Islet precursor cell (in vitro differentiated cells): ENCODE results near the gene MAN2A1.
"Not testable (repeated sequence)": the region's sequence is repeated elsewhere in the genome, so short reads cannot be mapped to it uniquely, and the experiment has no call there.

ENCODE experiments used
- DNase-seq: peaks from one replicate; pipeline ENCODE4 v3.0.0-alpha.2; 2018

The MAN2A1 gene

DNA sequence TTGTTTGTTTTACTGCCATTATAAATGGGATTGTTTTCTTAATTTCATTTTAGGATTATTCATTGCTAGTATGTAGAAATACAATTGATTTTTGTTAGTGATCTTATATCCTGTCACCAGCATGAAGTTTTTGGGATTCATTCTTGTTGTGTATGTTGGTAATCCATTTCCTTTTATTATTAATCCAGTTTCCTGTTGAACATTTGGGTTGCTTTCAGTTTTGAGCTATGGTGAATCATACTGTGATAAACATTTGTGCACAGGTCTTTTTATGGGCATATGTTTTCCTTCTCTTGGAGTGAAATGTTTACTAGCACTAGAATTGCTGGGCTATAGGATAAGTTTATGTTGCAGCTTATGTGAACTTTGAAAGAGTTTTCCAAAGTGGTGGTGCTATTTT, 69.6 kb downstream of the MAN2A1 start:
- DNase-seq = no peak

DNA sequence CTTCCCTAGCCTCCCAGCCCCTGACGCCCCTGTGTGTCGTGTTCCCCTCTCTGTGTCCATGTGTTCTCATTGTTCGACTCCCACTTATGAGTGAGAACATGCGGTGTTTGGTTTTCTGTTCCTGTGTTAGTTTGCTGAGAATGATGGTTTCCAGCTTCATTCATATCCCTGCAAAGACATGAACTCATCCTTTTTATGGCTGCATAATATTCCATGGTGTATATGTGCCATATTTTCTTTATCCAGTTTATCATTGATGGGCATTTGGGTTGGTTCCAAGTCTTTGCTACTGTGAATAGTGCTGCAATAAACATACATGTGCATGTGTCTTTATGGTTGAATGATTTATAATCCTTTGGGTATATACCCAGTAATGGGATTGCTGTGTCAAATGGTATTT, 70.4 kb downstream of the MAN2A1 start:
- not testable (repeated sequence) for DNase-seq

DNA sequence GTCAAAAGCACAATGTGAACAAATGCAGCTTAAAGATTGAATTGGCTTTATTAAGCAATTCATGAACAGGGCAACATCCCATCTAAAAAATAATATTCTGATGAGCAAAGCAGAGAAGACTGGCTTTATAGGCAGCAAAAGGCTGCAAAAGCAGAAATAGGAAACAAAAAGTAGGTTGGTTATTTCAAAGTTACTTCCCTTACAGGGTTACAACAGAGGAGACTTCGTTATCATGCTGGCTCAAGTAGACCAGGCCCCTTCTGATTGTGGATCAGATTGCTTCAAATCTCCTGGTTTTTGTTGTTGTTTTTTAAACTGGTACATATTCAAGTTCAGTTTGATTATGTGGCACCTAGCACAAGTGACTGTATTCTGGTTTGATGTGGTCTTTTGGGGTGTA, 73.1 kb downstream of the MAN2A1 start:
- DNase-seq = no peak

- no peak for DNase-seq
Measured at GRCh38 chr5:109767184-109767995, 77.7 kb downstream of the MAN2A1 start.

DNA sequence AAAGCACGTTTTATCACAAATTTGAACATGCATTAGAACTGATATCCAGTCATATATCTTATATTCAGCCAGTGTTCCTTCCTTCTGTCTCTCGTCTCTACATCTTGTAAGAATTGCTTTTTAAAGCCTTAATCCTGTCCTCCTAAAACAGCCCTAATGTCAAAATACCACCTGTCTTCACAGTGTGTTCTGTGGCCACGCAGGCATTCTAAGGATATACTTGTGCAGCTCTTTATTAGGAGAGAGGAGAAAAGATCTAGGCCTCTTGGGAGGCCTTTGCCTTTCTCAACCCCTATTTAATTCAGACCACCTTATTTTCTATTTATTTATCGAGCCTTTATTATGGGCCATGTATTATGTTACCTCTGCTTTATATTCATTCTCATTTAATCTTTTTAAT, 78.3 kb downstream of the MAN2A1 start:
- DNase-seq = no peak

DNA sequence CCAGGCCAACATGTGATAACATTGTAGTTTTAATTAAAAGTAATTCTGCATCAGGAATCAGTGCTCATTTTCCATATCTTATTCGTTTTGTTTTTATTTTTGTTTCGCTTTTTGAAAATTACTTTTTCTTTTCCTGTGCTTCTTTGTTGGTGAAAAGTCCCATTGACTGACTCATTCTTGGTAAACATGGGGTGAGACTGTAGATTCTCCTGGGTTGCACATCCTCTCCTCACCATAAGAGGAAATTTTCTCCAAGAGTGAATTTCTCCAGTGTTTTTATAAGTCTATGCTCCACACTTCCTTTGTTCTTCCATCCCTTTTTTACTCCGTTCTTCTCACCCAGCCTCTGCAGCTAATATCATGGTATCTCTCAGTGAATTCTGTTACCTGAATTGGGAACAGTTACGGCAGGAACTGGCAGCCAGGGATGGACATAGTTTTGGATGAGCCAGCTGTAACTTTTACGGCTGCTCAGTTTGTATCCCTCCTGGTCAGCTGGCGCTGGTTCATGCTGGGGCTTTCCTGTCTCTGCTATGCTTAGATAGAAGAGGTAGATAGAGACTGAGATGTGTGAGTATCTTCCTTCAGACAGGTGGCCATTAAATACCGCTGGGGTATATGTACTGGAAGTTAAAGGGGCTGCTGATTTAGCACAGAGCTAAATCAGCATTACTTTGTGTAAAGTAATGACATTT, 80.0 kb downstream of the MAN2A1 start:
- DNase-seq = no peak

- DNase-seq = no peak
Measured at GRCh38 chr5:109775130-109775529, 85.4 kb downstream of the MAN2A1 start.

DNA sequence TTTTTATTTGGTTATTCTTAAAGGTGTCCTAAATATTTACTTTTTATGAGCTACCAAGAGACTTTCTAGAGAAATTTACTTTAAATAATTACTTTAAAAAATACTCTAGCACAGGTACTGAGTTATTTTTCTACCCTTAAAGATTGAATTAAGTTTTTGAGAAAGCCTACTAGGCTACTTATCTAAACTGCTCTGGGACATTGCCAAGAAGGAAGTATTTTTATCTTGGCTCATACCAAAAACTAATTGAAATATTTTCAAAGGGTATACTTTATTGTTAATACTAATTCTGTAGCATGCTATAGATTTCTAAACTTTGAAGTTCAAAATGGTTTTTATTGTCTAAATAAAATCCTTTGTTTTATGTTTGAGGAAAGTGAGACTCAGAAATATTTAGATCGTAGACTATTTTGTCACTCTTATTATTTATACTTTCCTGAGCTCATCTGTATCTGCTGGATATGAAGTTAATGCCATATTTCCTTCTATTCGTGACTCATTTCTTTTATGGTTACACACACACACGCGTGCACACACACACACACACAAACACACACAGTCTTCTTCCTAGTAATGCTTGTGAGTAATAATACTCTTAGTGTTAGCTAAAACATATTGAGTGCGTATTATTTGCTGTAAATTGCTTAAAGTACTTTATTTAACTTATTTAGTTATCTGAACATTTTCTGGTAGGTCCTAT, 89.5 kb downstream of the MAN2A1 start:
- no peak for DNase-seq

GRCh38 chr5:109784687-109785086, 95.0 kb downstream of the MAN2A1 start:
- no peak for DNase-seq

DNA sequence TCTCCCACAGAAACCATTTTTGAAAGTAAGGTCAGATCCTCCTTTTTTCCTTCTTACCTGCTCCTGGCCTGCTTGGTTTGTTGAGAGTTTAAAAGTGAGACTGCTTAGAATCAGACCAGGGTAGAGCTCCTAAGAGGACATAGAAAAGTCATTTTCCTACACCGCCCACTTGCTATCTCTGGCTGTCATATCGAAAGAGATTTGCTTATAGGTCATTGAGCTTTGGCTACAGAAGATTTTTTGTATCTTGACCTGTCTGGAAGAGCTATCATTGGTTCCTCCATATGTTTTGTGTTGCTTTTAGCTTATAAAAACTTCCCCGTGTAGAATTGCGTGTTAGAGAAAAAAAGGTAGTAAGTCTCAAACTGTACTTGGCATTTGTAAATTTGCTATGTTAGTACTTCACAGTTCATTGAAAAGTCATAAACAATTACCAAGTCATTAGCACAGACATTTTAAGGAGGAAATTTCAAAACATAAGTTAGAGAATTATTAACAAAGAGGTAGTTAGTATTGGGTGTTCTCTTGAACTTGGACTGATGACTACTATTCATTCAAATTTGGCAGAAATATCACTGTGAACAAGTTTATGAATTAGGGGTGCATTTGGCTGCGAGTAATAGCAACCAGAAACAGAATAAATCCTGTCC, 96.6 kb downstream of the MAN2A1 start:
- DNase-seq = no peak

DNA sequence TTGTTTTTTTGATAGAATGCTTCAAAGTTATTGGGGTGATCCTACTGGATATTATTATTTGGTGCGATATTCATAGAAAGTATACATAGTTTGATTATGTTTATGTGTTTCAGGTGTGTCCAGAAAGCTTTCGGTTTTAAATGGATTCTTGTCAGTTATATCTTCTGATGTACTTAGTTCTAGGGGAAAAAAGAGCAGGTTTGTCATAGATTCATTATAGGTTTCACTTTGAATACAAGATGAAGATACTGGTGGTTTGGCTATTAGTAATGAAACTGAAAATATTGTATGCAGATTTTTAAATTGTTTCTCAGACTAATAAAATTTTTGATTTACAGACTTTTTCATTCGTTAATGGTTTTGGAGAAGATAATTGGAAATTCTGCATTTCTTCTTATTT, 98.9 kb downstream of the MAN2A1 start:
- no peak for DNase-seq

- DNase-seq = no peak
Measured at GRCh38 chr5:109792613-109793012, 102.9 kb downstream of the MAN2A1 start.

GRCh38 chr5:109803854-109804253, 114.1 kb downstream of the MAN2A1 start:
- DNase-seq = no peak

DNA sequence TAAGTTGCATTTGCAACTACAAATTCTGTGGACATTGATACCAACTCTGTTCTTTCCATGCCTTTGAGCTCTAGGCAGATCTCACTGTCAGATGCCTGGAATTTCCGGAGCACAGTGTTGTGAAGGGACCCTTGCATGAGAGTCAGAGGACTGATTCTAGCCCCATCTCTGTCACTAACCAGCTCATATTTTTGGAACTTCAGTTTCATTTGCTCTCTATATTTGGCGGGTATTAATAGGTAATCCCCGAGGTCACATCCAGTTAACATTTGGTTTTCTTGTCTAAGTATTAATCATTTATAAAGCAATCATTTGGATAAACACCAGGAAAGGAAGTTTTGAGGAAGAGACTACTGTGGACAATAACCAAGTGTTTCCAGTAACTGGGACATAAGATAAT, 115.7 kb downstream of the MAN2A1 start:
- no peak for DNase-seq

GRCh38 chr5:109805883-109806282, 116.2 kb downstream of the MAN2A1 start:
- DNase-seq = no peak

- DNase-seq = no peak
Measured at GRCh38 chr5:109812698-109813097, 123.0 kb downstream of the MAN2A1 start.

DNA sequence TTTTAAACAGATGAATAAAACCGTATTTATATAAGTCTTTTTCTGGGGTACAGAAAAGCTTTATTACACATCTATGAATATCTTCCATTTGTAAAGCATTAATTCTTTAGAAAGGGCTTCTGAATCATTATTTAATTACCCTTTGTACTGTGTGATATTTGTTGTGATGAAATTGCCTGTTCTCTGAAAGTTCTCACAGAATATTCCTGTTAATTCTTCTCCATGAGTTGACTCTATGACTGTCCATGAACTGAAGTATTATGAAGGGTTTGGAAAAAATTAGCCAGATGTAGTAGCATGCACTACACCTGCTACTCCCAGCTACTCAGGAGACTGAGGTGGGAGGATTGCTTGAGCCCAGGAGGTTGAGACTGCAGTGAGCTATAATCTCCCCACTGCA, 127.0 kb downstream of the MAN2A1 start:
- no peak for DNase-seq

DNA sequence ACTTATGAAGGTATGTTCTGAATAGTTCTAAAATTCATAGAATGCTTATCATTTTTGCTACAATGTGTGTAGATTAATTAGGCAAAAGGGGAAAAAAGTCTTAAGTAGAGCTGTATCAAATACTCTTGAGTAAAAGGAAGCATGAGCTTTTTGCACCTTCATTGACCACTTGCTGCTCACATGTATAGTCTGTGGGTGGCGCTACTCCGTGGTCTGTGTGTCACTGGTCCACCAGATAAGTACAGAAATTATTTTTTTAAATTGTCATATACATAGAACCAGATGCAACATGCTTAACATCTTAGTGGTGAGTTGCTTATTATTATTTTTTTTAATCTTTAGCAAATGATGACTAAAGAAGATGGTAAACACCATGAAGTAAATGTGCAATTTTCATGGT, 130.2 kb downstream of the MAN2A1 start:
- no peak for DNase-seq

- DNase-seq = no peak
Measured at GRCh38 chr5:109823597-109823996, 133.9 kb downstream of the MAN2A1 start.

DNA sequence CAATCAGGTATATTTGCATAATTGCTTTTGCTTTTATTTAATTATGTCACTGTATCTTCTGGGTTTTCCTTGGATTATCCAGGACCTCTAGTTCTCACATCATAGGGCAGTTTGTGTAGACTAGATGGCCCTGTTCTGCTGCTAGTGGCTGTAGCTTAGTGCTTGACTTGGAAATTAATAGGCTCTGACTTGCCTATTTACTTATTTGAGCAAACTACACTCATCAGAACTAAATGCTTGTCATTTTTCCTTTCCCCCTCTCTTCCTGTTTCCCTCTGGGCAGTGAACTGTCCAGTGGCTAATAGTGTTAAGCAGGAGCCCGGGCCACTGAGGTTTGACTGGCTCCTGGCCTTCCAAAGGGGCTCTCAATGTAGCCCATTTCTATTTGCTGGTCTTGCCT, 135.7 kb downstream of the MAN2A1 start:
- no peak for DNase-seq

- no peak for DNase-seq
Measured at GRCh38 chr5:109826426-109826825, 136.7 kb downstream of the MAN2A1 start.

GRCh38 chr5:109829331-109829730, 139.6 kb downstream of the MAN2A1 start:
- no peak for DNase-seq

- no peak for DNase-seq
Measured at GRCh38 chr5:109830955-109831502, 141.3 kb downstream of the MAN2A1 start.
